Erythroblast (primary cell): ENCODE measurements around the gene TCF7.
"Not testable (repeated sequence)": the region's sequence is repeated elsewhere in the genome, so short reads cannot be mapped to it uniquely, and the experiment has no call there.

Experiments
- DNase-seq, 2 experiments: peaks; one replicate each; lab custom pipeline; 2025; lab: John Stamatoyannopoulos, UW
- GATA1 ChIP-seq: IDR thresholded peaks from 2 replicates; pipeline ENCODE4 v1.6.1; 2011; ENCODE audit warnings: low read depth, mild to moderate bottlenecking, control low read depth, low read length, moderate library complexity
- POLR2A ChIP-seq: IDR thresholded peaks from 2 replicates; pipeline ENCODE4 v1.6.1; 2011; ENCODE audit warnings: mild to moderate bottlenecking, low read length

TCF7 gene

DNA sequence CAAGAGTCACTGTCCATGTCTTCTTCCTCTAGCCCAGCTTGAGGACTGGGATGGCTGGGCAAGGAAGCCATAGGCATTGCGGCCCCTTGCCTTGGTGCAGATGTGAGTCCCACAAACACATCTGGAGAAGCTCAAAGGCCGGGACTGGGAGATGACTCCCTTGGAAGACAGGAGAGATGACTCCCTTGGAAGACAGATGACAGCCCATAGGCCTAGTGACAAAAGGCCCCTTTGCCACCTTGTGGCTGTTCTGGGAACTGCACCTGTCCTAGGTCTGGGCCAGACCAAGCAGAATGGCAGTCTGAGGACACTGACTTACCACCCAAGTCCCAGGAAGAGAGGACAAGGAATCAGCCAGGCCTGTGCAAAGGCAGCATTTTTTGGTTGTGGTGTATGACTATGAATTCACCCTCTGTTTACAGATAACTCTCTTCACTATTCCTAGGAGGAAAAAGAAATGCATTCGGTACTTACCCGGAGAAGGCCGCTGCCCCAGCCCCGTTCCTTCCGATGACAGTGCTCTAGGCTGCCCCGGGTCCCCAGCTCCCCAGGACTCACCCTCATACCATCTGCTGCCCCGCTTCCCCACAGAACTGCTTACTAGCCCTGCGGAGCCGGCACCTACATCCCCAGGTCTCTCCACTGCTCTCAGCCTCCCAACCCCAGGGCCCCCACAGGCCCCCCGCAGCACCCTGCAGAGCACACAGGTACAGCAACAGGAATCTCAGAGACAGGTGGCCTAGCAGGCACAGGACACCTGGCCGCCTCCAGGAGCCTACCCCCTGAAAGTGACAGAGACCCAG lies 31.5 kb downstream of the TCF7 start:
- peak; percentile 74 to 87 for DNase-seq
- no peak for TF ChIP-seq POLR2A
- TF ChIP-seq GATA1 = no peak

- DNase-seq = no peak
- TF ChIP-seq POLR2A (no peak), GATA1 (no peak)
These were observed 32.4 kb downstream of the TCF7 start for GRCh38 chr5:134146651-134147518.

DNA sequence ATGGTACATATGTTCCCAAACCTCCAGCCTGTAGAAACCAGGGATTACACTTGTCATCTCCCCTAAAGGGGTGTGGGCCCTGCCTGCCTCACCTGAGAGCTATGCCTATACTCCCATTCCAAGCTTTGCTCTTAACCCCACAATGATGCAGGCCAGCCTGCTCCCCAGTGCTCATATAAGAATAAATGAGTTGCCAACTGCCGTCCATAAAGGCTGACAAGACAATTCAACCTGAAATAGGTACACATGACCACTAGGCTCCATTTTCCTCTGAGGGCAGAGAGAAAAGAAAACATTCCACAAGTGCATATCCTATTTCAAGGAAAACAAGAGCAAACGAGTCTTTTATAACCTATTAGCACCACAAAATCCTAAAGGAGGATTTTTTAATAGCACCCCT lies 33.8 kb downstream of the TCF7 start:
- no peak for TF ChIP-seq POLR2A
- TF ChIP-seq GATA1 = no peak
- no peak for DNase-seq

- DNase-seq = no peak
- TF ChIP-seq POLR2A = no peak
- no peak for TF ChIP-seq GATA1
These were observed 34.6 kb downstream of the TCF7 start for GRCh38 chr5:134148986-134149539.

DNA sequence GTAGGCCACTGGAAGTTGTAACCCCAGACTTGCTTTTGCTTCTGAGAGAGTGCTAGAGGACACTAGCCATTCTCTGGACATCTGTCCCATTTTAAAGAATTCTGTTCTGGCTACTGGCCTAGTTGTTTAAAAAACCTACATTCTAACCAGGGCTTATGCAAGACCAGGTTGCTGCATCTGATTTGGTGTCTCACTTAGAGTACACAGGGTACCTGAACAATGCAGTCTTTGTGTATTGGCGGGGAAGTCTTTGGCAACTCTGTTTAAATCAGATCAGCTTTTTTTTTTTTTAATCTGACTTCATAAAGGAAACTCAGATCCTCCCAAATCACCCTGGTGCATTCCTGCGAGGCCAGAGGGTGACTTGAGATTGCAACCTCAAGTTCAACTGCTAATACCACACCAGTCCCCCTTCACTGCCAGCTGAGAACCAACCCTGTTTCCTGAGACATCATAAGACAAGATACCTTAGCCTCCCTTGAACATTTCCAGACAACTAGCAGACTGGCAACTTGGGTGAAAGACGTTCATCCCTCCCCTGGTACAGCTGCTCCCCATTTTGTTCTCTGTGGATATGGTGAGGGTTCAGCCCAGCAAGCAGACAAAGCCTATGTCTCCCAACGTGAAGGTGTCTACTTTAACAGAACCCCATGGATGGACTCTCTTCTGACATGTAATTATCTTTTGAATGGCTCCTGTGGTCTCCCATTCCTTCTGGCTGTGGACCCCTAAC lies 35.3 kb downstream of the TCF7 start:
- no peak for TF ChIP-seq POLR2A
- TF ChIP-seq GATA1 = no peak
- DNase-seq = no peak

GRCh38 chr5:134151723-134152122 lies 37.2 kb downstream of the TCF7 start:
- DNase-seq = no peak
- TF ChIP-seq POLR2A (no peak), GATA1 (no peak)

- not testable (repeated sequence) for DNase-seq
These were observed 37.8 kb downstream of the TCF7 start for GRCh38 chr5:134152173-134152832.

DNA sequence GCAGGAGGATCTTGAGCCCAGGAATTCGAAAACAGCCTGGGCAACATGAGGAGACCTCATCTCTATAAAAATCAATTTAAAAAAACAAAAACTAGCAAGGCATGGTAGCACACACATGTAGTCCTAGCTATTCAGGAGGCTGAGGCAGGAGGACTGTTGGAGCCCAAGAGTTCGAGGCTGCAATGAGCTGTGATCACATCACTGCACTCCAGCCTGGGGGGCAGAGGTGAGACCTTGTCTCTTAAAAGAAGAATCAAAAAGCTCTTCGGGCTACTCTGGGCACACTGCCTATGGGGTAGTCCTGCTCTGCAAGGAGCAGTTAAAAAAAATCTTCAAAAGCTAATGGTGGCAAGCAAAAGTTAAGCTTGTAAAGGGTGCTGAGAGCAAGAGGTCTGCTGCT lies 38.8 kb downstream of the TCF7 start:
- DNase-seq = no peak

GRCh38 chr5:134153657-134154056 lies 39.2 kb downstream of the TCF7 start:
- peak in 1 of 2 experiments; percentile 32 for DNase-seq
- no peak for TF ChIP-seq GATA1
- TF ChIP-seq POLR2A = no peak

More for the DNA sequence above, 38.8 kb downstream of the TCF7 start:
- TF ChIP-seq GATA1 = no peak

- no peak for TF ChIP-seq POLR2A
- no peak for TF ChIP-seq GATA1
- DNase-seq = no peak
These were observed 47.3 kb downstream of the TCF7 start for GRCh38 chr5:134161513-134162395.

DNA sequence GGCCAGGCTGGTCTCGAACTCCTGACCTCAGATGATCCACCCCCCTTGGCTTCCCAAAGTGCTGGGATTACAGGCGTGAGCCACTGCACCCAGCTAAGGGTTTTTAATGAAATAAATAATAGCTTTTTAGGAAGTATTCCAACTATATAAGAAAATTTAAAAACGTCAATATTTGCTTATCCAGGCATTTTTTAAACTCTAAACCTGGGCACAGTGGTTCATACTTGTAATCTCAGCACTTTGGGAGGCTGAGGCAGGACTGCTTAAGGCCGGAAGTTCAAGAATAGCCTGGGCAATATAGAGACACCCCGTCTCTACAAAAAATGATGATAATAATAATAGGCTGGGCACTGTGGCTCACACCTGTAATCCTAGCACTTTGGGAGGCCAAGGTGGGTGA lies 48.1 kb downstream of the TCF7 start:
- DNase-seq = no peak

GRCh38 chr5:134171972-134172371 lies 57.5 kb downstream of the TCF7 start:
- DNase-seq = peak; percentile 11 to 14
- no peak for TF ChIP-seq GATA1
- TF ChIP-seq POLR2A = no peak

More for the DNA sequence above, 48.1 kb downstream of the TCF7 start:
- TF ChIP-seq GATA1 (no peak), POLR2A (no peak)
